Neuronal stem cell (in vitro differentiated cells): Measurements from ENCODE around the gene BAZ1B.

Source experiments
- DNase-seq: peaks from one replicate; pipeline ENCODE4 v3.0.0-alpha.2; 2013; ENCODE audit warnings: low spot score
- H2AFZ ChIP-seq: one replicate; pipeline ENCODE4 v1.6.1; 2013; ENCODE audit warnings: mild to moderate bottlenecking, low read length, inconsistent platforms
- H2AK5ac ChIP-seq: 2 replicates; pipeline ENCODE4 v1.6.1; 2013; ENCODE audit warnings: low read depth, mild to moderate bottlenecking, inconsistent platforms, low read length, moderate library complexity, mixed read lengths
- H2BK120ac ChIP-seq: 2 replicates; pipeline ENCODE4 v1.6.1; 2013; ENCODE audit warnings: low read depth, mild to moderate bottlenecking, inconsistent platforms, low read length, moderate library complexity, mixed read lengths
- H2BK12ac ChIP-seq: one replicate; pipeline ENCODE4 v1.6.1; 2013; ENCODE audit warnings: low read length, inconsistent platforms
- H2BK15ac ChIP-seq: 2 replicates; pipeline ENCODE4 v1.6.1; 2013; ENCODE audit warnings: mild to moderate bottlenecking, low read length, inconsistent platforms, mixed read lengths
- H2BK5ac ChIP-seq: one replicate; pipeline ENCODE4 v1.6.1; 2013; ENCODE audit warnings: inconsistent platforms, mild to moderate bottlenecking, low read length, moderate library complexity
- H3K14ac ChIP-seq: one replicate; pipeline ENCODE4 v1.6.1; 2013; ENCODE audit warnings: low read length, inconsistent platforms
- H3K18ac ChIP-seq: 2 replicates; pipeline ENCODE4 v1.6.1; 2013; ENCODE audit warnings: low read length, inconsistent platforms
- H3K23ac ChIP-seq: 2 replicates; pipeline ENCODE4 v1.6.1; 2013; ENCODE audit warnings: low read depth, mild to moderate bottlenecking, mixed read lengths, low read length, inconsistent platforms; ENCODE audit not compliant: poor library complexity
- H3K27ac ChIP-seq: replicated peaks from 3 replicates; pipeline ENCODE4 v1.5.1; 2013; ENCODE audit warnings: low read length, inconsistent platforms
- H3K27me3 ChIP-seq, 3 experiments: 2 replicates each; pipeline ENCODE4 v1.6.1; 2013; ENCODE audit warnings: low read length in 3 of 3, mild to moderate bottlenecking in 2 of 3, inconsistent platforms in 1 of 3, low read depth in 1 of 3, mixed read lengths in 1 of 3, moderate library complexity in 1 of 3; ENCODE audit not compliant: control insufficient read depth in 3 of 3, insufficient read depth in 3 of 3
- H3K36me3 ChIP-seq, 2 donors: replicated peaks in 1 of 2; 2 replicates each; pipeline ENCODE4 v1.6.1; 2013; ENCODE audit warnings: low read length in 2 of 2; ENCODE audit not compliant: control insufficient read depth in 2 of 2, insufficient read depth in 2 of 2
- H3K4ac ChIP-seq: 2 replicates; pipeline ENCODE4 v1.6.1; 2013; ENCODE audit warnings: inconsistent platforms, mild to moderate bottlenecking, low read length, moderate library complexity
- H3K4me1 ChIP-seq, 2 donors: 1 replicate in 1 of 2; 2 replicates in 1 of 2; pipeline ENCODE4 v1.6.1; 2013; ENCODE audit warnings: low read length in 2 of 2, low read depth in 1 of 2; ENCODE audit not compliant: control insufficient read depth in 2 of 2, insufficient read depth in 1 of 2
- H3K4me2 ChIP-seq: one replicate; pipeline ENCODE4 v1.6.1; 2013; ENCODE audit warnings: mild to moderate bottlenecking, low read length, inconsistent platforms; ENCODE audit not compliant: insufficient read depth, poor library complexity, severe bottlenecking
- H3K4me3 ChIP-seq, 2 donors: 2 replicates each; pipeline ENCODE4 v1.5.1; 2013; ENCODE audit warnings: low read length in 2 of 2, mild to moderate bottlenecking in 2 of 2, inconsistent platforms in 1 of 2, moderate library complexity in 1 of 2
- H3K79me1 ChIP-seq: one replicate; pipeline ENCODE4 v1.6.1; 2013; ENCODE audit warnings: low read depth, mild to moderate bottlenecking, inconsistent platforms, low read length, moderate library complexity
- H3K9ac ChIP-seq: one replicate; pipeline ENCODE4 v1.6.1; 2013; ENCODE audit warnings: mild to moderate bottlenecking, low read depth, low read length, inconsistent platforms; ENCODE audit not compliant: poor library complexity
- H3K9me3 ChIP-seq, 2 donors: replicated peaks in 1 of 2; 2 replicates each; pipeline versions ENCODE3 to v1.6.1; 2013; ENCODE audit warnings: low read length in 2 of 2, mild to moderate bottlenecking in 2 of 2, inconsistent platforms in 1 of 2, low read depth in 1 of 2, mixed read lengths in 1 of 2, moderate library complexity in 1 of 2; ENCODE audit not compliant: control insufficient read depth in 2 of 2, insufficient read depth in 1 of 2
- H4K8ac ChIP-seq: one replicate; pipeline ENCODE4 v1.6.1; 2013; ENCODE audit warnings: low read depth, mild to moderate bottlenecking, inconsistent platforms, low read length, moderate library complexity
- H4K91ac ChIP-seq: one replicate; pipeline ENCODE4 v1.6.1; 2013; ENCODE audit warnings: low read length, low read depth, mild to moderate bottlenecking, inconsistent platforms; ENCODE audit not compliant: poor library complexity
- WGBS, 2 donors: extraction: QIAGEN DNeasy Blood & Tissue Kit; methylation state at CpG; one replicate each; pipeline ENCODE4 v1.1.7; 2013; ENCODE audit warnings: missing lambda C conversion rate in 2 of 2, mixed read lengths in 1 of 2; ENCODE audit not compliant: insufficient read length in 2 of 2, insufficient replicate concordance in 1 of 2; ENCODE audit errors: extremely low coverage in 2 of 2; 5-methylcytosine and 5-hydroxymethylcytosine counted together

Gene BAZ1B

GRCh38 chr7:73436031-73436929 lies 85.8 kb downstream of the BAZ1B start:
- H2BK15ac ChIP-seq = peak overlapping the region; percentile 77
- H3K79me1 ChIP-seq = peaks cover 1% of the 10 kb centered on the region
- peak overlapping the region; percentile 30 for H2AFZ ChIP-seq
- H3K4me2 ChIP-seq = no peak overlapping the region
- no CpG with 5 or more reads among the region's 20 CpGs for WGBS, 2 donors
- peaks cover 16% of the 10 kb centered on the region in 2 donors for H3K4me1 ChIP-seq
- peaks cover 13 to 29% of the 10 kb centered on the region in 2 donors for H3K36me3 ChIP-seq
- H2BK12ac ChIP-seq = peak overlapping the region; percentile 52
- no peak overlapping the region for H3K27ac ChIP-seq
- H3K18ac ChIP-seq = no peak overlapping the region
- no peak overlapping the region for H2BK5ac ChIP-seq
- no peak overlapping the region for H3K4ac ChIP-seq
- no peak overlapping the region for H4K8ac ChIP-seq
- peak overlapping the region; percentile 93 for H2AK5ac ChIP-seq
- no peak overlapping the region for H4K91ac ChIP-seq
- no peak overlapping the region for H3K14ac ChIP-seq
- no peak overlapping the region for H3K4me3 ChIP-seq
- H2BK120ac ChIP-seq = no peak overlapping the region
- DNase-seq = no peak
- H3K9me3 ChIP-seq = peaks cover 5 to 8% of the 10 kb centered on the region in 2 donors
- no peak overlapping the region for H3K9ac ChIP-seq
- H3K23ac ChIP-seq = peak overlapping the region; percentile 82
- peaks cover 0 to 12% (median 0%) of the 10 kb centered on the region in 3 experiments for H3K27me3 ChIP-seq

- WGBS, 2 donors = no CpG with 5 or more reads among the region's 28 CpGs
- peaks cover 0 to 12% (median 0%) of the 10 kb centered on the region in 3 experiments for H3K27me3 ChIP-seq
These were observed 86.6 kb downstream of the BAZ1B start for GRCh38 chr7:73435471-73436009.

GRCh38 chr7:73434701-73435069 lies 87.4 kb downstream of the BAZ1B start:
- peak overlapping the region; percentile 61 for H2BK120ac ChIP-seq
- peak overlapping the region; percentile 59 for H3K18ac ChIP-seq
- H3K4me1 ChIP-seq = peaks cover 21 to 24% of the 10 kb centered on the region in 2 donors
- peak overlapping the region; percentile 29 for H2BK5ac ChIP-seq
- H2AFZ ChIP-seq = no peak overlapping the region
- peak overlapping the region; percentile 9 for H2AK5ac ChIP-seq
- peaks cover 0 to 12% (median 0%) of the 10 kb centered on the region in 3 experiments for H3K27me3 ChIP-seq
- H3K23ac ChIP-seq = peak overlapping the region; percentile 94
- peaks cover 5 to 11% of the 10 kb centered on the region in 2 donors for H3K9me3 ChIP-seq
- peak overlapping the region; percentile 5 for H4K91ac ChIP-seq
- H3K14ac ChIP-seq = no peak overlapping the region
- peak overlapping the region; percentile 84 for H2BK15ac ChIP-seq
- H3K4ac ChIP-seq = no peak overlapping the region
- WGBS, 2 donors = no CpG with 5 or more reads among the region's 26 CpGs
- no peak overlapping the region for H3K27ac ChIP-seq
- no peak overlapping the region for H3K4me3 ChIP-seq
- H4K8ac ChIP-seq = peak overlapping the region; percentile 70
- H2BK12ac ChIP-seq = peak overlapping the region; percentile 46
- no peak for DNase-seq
- peaks cover 7 to 13% of the 10 kb centered on the region in 2 donors for H3K36me3 ChIP-seq
- peaks cover 1% of the 10 kb centered on the region for H3K79me1 ChIP-seq
- H3K9ac ChIP-seq = no peak overlapping the region
- H3K4me2 ChIP-seq = no peak overlapping the region

More at GRCh38 chr7:73435471-73436009, 86.6 kb downstream of the BAZ1B start:
- Histone ChIP-seq H3K36me3 (peaks cover 10 to 21% of the 10 kb centered on the region in 2 donors), H3K4me3 (no peak overlapping the region), H3K9me3 (peaks cover 5 to 11% of the 10 kb centered on the region in 2 donors), H3K79me1 (peaks cover 1% of the 10 kb centered on the region), H3K14ac (peak overlapping the region; percentile 15), H3K4ac (no peak overlapping the region), H3K27ac (no peak overlapping the region), H4K91ac (no peak overlapping the region), H2BK5ac (peak overlapping the region; percentile 43), H2BK15ac (peak overlapping the region; percentile 77), H2BK12ac (no peak overlapping the region), H3K4me2 (no peak overlapping the region), H3K9ac (peak overlapping the region; percentile 56), H4K8ac (no peak overlapping the region), H2AK5ac (peak overlapping the region; percentile 9), H3K18ac (peak overlapping the region; percentile 41), H2BK120ac (peak overlapping the region; percentile 6), H3K4me1 (peaks cover 16 to 20% of the 10 kb centered on the region in 2 donors), H3K23ac (peak overlapping the region; percentile 44), H2AFZ (peak overlapping the region; percentile 30)
- no peak for DNase-seq
